HUES48 (cell line): ENCODE measurements around the gene SUDS3.

ENCODE experiments used
- H3K27ac ChIP-seq: one replicate; pipeline ENCODE4 v1.7.0; 2013; ENCODE audit warnings: low read depth, low read length, inconsistent platforms
- H3K27me3 ChIP-seq: 2 replicates; pipeline ENCODE4 v1.6.1; 2013; ENCODE audit warnings: mild to moderate bottlenecking, low read length; ENCODE audit not compliant: control insufficient read depth, insufficient read depth
- H3K36me3 ChIP-seq: 2 replicates; pipeline ENCODE4 v1.6.1; 2013; ENCODE audit warnings: low read length; ENCODE audit not compliant: control insufficient read depth, insufficient read depth
- H3K4me1 ChIP-seq: 2 replicates; pipeline ENCODE4 v1.6.1; 2013; ENCODE audit warnings: mild to moderate bottlenecking, low read length; ENCODE audit not compliant: control insufficient read depth, insufficient read depth
- H3K4me3 ChIP-seq: 2 replicates; pipeline ENCODE4 v1.5.1; 2013; ENCODE audit warnings: mild to moderate bottlenecking, low read depth, low read length
- H3K9ac ChIP-seq: 2 replicates; pipeline ENCODE4 v1.6.1; 2013; ENCODE audit warnings: mild to moderate bottlenecking, low read depth, low read length, moderate library complexity
- H3K9me3 ChIP-seq: 2 replicates; pipeline ENCODE4 v1.6.1; 2013; ENCODE audit warnings: low read length; ENCODE audit not compliant: control insufficient read depth, insufficient read depth

The SUDS3 gene

DNA sequence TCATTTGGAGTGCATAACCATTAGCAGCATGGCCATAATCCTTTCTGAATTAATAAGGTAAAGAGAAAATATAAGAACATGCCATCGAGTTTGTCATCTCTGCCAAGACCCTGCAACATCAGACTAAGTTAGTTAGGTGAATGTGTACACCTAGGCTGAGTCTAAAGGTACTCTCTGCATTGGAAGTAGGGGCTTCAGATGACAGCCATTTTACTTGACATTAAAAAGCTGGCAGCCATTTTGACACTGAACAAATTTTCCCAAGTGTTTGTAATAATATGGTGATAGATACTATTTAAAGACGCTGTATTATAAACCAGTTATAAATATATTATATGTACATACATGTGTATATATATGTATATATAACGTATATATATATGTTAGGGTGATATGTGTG lies 79.0 kb downstream of the SUDS3 start:
- no peaks in the 10 kb centered on the region for H3K4me1 ChIP-seq
- no peaks in the 10 kb centered on the region for H3K27me3 ChIP-seq
- H3K4me3 ChIP-seq: no peak overlapping the region
- H3K36me3 ChIP-seq: no peaks in the 10 kb centered on the region
- no peak overlapping the region for H3K9ac ChIP-seq
- no peak overlapping the region for H3K27ac ChIP-seq
- H3K9me3 ChIP-seq: peaks cover 3% of the 10 kb centered on the region; the same call in 1 of the 2 replicates

GRCh38 chr12:118456741-118457140 lies 80.4 kb downstream of the SUDS3 start:
- H3K9me3 ChIP-seq: peaks cover 3% of the 10 kb centered on the region; the same call in 1 of the 2 replicates
- no peaks in the 10 kb centered on the region for H3K27me3 ChIP-seq
- no peaks in the 10 kb centered on the region for H3K4me1 ChIP-seq
- no peak overlapping the region for H3K27ac ChIP-seq
- no peaks in the 10 kb centered on the region for H3K36me3 ChIP-seq
- no peak overlapping the region for H3K4me3 ChIP-seq
- no peak overlapping the region for H3K9ac ChIP-seq

DNA sequence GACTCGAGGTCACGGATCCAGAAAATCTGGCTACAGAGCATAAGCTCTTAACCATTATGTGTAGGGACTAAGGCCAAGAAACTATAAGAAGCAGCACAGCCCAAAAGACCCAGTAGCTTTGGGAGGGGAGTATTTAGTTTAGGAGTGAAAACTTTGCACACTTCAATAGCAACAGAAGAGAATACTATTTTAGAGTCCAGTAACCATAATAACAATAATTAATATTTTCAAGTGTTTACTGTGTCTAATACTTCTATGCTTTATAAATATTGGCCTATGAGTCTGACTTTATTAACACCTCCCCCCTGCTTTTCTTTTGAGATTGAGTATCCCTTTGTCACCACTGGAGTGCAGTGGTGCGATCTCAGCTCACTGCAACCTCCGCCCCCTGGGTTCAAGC lies 82.8 kb downstream of the SUDS3 start:
- H3K4me3 ChIP-seq: no peak overlapping the region
- no peak overlapping the region for H3K9ac ChIP-seq
- H3K27me3 ChIP-seq: no peaks in the 10 kb centered on the region
- peaks cover 3% of the 10 kb centered on the region; the same call in 1 of the 2 replicates for H3K9me3 ChIP-seq
- no peak overlapping the region for H3K27ac ChIP-seq
- H3K36me3 ChIP-seq: no peaks in the 10 kb centered on the region
- H3K4me1 ChIP-seq: no peaks in the 10 kb centered on the region

DNA sequence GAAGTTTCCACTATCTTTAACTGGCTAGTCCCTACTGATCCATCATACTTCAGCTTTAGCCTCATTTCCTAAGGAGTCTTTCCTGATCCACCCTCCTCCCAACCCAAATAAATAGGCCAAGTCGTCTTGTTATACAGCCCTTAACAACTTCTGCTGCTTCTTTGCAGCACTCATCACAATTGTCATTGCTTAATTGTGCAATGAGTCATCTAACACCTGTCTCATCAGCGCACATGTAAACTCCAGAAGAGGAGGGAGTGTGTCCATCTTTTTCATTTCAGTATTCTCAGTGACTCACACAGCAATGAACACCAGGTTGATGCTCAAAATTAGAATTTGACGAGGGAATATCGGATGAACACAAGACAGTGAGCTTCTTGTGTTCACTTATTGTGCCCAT lies 87.3 kb downstream of the SUDS3 start:
- no peak overlapping the region for H3K4me3 ChIP-seq
- no peaks in the 10 kb centered on the region for H3K4me1 ChIP-seq
- H3K27ac ChIP-seq: no peak overlapping the region
- H3K9ac ChIP-seq: no peak overlapping the region
- H3K36me3 ChIP-seq: no peaks in the 10 kb centered on the region
- H3K9me3 ChIP-seq: peaks cover 3% of the 10 kb centered on the region; the same call in 1 of the 2 replicates
- no peaks in the 10 kb centered on the region for H3K27me3 ChIP-seq

GRCh38 chr12:118465706-118466105 lies 89.4 kb downstream of the SUDS3 start:
- Histone ChIP-seq H3K27me3 (no peaks in the 10 kb centered on the region), H3K9ac (no peak overlapping the region), H3K4me1 (no peaks in the 10 kb centered on the region), H3K4me3 (no peak overlapping the region), H3K36me3 (no peaks in the 10 kb centered on the region), H3K27ac (no peak overlapping the region), H3K9me3 (no peaks in the 10 kb centered on the region)
